GM21515 (cell line): ENCODE results near the gene RRP1.
"Not testable (repeated sequence)": the region's sequence is repeated elsewhere in the genome, so short reads cannot be mapped to it uniquely, and the experiment has no call there.

ENCODE experiments used
- ATAC-seq: cut with Tn5 transposase; IDR thresholded peaks from one replicate; pipeline ENCODE4 v1.9.1; 2021; ENCODE audit not compliant: unreplicated experiment

The RRP1 gene

DNA sequence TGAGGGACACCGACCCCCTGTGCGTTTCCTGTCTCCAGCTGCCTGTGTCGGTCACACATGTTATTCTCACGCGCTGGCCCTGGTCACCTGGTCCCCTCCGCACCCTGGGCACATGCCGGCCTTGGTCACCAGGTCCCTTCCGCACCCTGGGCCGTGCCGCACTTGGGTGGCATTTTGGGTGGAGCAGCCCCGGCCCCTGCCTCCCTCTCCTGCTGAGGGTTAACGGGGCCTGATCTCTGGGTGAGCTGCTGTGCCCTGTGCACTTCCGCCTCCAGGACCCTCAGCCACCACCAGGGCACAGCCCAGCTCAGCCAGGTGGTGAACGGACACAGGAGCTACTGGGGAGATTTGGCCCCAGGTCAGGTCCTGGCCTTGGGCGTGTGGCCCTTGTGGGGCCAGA is 26.6 kb downstream of the RRP1 start:
- ATAC-seq, result no peak

DNA sequence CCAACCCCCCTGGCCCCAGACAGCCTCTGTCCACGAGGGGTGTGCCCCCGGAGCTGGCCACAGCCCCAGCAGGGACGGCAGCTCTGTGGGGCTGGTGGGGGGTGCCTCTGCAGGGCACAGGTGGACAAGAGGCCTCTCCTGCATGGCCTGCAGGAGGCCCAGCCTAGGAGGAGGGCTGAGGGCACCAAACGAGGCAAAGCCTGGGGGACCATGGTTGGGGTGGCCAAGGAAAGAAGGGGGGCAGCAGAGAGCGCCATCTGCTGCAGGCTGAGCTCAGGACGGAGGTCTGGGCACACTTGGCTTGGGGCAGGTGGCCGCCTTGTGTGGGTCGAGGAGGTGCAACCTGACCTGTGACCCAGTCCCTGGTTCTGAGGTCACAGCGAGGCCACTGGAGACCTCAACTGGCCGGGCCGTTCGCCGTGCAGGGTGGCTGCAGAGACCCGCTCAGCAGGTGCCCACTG is 27.3 kb downstream of the RRP1 start:
- no peak for ATAC-seq

DNA sequence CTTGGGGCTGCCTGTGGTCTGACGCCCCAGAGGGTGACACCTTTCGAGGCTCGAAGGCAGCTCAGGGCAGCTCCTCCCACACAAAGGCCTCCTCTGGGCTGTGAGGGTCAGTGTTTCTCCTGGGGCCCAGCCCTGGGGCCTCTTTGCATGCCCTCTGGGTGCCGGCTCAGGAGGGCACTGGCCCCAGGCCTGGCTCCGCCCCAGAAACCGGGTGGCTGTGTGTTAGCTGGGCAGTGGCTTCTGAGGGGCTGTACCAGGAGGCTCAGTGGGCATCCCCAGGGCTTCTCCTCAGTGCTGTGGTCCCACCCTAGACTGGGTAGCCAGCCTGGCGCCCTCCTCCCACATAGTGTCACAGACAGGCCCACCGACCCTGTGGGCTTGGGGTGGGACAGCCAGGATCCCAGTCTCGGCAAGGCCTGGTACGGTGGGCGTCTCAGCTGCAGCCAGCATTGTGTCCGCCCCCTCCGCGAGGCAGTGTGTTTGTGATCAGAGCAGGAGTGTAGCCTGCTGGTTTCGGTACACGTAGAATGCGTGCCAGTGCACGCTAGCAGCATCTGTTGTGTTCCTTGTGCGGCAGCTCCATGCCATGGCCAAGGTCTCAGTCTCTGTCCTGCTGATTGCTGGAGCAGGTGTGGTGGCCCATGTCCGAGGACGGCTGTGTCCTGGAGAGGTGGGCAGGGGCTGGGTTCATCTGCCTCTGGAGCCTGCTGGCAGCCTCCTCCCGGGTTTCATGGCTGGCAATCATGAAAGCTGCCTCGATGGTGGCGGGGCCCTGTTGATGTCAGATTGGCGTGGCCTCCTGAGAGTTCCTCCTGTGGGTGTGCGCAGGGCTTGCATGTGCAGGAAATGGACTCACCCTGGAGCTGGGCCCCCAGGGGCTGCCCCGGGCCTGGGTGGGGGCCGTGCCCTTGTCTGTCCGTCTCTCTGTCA is 28.0 kb downstream of the RRP1 start:
- ATAC-seq, result no peak

DNA sequence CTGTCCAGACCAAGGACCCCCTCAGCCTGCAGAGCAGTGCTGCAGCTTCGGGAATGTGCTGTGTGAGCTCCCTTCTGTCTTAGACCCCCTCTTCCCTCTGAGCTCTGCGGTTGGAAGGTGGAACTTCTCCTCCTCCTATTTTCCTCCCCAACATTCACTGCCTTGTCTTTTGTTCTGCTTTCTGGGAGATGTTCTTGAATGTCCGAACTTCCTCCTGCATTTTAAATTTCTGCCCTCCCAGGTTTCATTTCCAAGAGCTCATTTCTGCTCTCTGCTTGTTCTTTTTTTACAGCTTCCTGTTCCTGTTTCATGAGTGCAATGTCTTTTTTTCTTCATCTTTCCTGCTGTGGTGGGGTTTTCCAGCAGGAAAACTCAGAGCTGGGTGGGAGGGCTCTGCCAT is 29.3 kb downstream of the RRP1 start:
- ATAC-seq, result no peak

DNA sequence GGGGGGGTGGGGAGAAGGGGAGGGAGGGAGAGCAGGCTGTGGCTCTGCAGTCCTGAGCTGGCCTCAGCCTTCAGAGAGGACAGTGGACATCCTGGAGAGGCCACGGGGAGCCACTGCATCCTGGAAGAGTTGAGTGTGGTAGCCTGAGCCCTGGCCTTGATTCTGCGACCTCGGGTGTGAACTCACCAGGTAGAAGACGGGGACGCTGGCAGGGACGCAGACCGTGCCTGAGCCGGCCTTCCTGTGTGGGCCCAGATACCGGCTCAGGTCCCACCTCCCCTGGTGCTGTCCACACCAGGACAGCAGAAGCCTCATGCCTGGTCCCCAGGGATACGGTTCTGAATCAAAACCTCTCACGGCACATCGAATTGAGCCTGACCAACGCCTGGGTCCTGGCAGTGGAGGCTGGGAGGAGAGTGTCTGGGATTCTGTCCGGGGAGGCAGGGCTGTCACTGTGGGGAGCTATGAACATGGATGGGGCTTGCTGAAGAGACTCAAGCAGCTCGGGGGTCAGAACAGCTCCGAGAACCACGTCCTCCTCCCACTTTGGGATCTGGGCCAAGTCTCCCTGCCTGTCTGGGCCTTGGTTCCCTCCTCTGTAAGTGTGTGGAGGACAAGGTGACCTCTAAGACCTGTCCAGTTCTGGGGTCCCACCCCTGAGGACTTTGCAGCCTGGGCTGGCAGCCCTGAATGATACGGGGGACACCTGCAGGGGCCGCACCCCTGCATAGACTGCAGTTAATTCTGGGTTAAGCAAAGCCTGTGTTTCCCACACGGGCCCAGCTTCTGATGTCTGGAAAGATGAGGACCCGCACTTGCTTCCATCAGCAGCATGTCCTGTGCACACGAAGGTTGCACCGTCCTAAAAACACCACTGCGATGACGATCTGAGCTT is 30.4 kb downstream of the RRP1 start:
- ATAC-seq, result no peak

DNA sequence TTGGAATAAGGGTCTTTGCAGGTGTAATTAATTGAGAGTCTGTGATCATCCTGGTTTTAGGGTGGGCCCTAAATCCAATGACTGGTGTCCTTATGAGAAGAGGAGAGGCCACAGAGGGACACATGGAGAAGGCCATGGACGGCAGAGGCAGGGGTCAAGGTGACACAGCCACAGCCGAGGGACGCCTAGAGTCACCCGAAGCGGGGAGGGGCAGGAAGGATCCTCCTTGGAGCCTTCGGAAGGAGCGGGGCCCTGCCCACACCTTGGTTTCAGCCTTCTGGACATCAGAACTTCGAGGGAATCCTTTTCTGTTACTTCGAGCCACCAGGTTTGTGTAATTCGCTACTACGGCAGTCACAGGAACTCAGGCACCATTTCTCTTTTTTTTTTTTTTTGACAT is 31.1 kb downstream of the RRP1 start:
- no peak for ATAC-seq

DNA sequence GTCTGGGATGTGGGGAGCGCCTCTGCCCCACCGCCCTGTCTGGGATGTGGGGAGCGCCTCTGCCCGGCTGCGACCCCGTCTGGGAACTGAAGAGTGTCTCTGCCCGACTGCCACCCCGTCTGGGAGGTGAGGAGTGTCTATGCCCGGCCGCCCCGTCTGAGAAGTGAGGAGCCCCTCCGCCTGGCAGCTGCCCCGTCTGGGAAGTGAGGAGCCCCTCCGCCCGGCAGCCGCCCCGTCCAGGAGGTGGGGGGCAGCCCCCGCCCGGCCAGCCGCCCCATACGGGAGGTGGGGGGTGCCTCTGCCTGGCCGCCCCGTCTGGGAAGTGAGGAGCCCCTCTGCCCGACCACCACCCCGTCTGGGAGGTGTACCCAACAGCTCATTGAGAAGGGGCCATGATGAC is 32.8 kb downstream of the RRP1 start:
- not testable (repeated sequence) for ATAC-seq

DNA sequence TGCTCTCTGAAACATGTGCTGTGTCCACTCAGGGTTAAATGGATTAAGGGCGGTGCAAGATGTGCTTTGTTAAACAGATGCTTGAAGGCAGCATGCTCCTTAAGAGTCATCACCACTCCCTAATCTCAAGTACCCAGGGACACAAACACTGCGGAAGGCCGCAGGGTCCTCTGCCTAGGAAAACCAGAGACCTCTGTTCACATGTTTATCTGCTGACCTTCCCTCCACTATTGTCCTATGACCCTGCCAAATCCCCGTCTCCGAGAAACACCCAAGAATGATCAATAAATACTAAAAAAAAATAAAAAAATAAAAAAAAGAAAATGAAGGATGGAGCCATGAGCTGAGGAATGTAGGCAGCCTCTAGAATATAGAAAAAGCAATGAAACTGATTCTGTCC is 33.4 kb downstream of the RRP1 start:
- ATAC-seq, result not testable (repeated sequence)

DNA sequence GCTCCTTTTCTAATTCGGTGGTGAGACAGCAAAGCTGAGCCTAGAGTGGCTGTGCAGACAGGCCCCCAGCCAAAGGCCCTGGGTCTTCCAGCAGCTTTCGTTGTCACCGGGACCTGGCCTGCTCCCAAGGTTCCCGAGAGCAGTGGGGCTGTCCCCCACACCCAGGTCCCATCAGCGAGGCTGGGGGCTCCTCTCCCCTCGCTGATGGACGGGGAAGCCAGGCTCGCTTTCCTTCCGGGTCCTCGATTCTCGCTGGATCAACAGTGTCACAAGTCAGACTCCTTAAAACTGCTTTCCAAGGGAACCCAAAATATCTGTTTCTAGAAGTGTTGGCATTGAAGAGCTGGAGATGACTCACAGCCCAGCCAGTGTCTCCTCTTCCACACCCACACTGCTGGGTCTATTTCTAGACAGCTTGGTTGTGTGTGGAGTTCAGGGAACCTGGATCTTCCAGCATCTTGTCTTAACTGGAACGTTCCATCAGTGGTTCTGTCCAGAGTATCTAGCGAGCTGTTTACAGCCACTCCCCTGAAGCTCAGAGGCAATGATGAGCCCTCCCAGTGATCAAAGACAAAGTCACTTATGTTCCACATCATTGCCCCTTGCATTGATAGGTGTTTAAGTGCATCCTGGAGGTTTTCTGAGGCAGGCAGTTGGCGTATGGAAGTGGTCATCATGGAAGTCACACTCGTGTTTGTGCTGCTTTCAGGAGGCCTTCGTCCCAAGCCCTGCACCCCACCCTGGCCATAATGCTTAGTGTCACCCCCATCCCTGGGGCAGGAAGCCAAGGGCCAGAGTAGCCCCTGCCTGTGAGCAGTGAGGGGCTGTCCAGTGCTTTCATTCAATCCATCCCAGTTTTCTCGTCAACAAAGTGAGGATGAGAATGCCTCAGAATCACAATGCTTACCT is 35.2 kb downstream of the RRP1 start:
- no peak for ATAC-seq

DNA sequence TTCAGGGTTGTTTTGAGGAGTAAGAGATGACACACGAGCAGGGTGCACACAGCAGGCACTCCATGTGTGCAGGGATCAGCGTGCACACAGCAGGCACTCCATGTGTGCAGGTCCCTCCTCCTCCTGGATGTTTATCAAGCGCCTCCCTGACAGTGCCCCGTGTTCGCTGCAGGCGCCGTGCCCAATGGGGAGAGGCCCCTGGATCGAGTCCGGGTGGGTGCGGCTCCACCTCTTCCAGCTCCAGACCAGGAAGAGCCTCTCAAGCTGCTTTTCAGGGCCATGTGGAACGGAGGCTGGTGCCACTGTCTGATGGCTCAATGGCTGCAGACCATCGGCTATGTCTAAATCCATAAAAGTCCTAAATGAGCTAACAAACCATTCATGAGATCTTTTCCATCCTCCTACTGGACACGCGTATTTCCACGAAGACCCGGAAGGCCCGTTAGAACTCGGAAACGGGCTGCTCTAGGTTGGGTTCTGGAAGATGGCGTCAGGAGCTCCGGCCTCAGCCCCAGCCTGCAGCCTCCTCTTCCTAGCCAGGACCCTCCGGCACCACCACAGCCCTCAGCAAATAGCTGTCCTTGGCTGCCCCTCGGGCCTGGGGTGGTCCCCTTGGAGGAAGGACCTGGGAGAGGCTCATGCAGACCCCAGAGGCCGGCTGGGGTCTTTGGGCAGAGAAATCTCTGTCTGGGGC is 36.0 kb downstream of the RRP1 start:
- ATAC-seq, result no peak

DNA sequence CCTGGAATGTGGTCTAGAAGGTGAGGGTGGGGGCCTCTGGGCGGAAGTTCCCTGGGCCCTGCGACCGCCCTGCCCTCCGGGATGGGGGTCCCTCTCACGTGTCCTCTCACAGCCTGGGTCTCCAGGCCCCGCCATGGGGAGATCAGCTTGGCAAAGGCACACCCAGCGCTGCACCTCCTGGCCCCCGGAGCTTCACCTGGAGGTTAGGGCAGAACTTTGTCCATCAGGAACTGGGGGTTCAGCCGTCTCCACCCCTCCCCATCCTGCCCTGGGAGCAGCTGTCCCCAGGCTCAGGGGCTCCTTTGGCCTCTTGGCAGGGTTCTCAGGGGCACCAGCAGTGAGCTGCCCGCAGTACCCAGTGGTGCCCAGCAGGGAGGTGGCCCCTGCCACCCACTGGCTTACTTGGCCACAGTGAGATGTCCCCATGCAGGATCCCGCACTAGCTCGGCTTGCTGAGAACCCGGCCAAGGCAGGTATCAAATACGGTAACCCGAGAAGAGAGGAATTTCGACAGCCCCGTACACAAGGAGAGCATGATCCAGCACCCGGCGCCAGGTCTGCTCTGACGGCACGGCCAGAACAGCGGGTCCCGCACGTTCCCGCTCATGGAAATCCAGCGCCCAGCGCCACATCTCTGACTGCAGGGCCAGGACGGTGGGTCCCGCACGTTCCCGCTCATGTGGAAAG is 36.7 kb downstream of the RRP1 start:
- no peak for ATAC-seq

DNA sequence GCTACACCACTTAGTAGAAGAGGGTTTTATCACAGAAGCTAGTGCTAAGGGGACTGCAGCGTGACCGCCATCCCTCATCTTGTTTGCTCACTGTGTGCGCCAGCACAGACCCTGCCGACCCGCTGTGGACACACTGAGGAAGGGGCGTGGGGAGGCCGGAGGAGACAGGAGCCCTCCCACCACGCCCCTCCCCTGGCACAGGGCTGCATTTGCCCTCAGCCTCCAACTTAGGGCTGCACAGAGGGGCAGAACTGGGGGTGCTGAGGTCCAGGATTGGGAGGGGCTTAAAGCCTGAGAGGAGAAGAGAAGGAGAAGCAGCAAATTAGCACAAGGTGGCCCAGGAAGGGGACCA is 37.2 kb downstream of the RRP1 start:
- no peak for ATAC-seq

DNA sequence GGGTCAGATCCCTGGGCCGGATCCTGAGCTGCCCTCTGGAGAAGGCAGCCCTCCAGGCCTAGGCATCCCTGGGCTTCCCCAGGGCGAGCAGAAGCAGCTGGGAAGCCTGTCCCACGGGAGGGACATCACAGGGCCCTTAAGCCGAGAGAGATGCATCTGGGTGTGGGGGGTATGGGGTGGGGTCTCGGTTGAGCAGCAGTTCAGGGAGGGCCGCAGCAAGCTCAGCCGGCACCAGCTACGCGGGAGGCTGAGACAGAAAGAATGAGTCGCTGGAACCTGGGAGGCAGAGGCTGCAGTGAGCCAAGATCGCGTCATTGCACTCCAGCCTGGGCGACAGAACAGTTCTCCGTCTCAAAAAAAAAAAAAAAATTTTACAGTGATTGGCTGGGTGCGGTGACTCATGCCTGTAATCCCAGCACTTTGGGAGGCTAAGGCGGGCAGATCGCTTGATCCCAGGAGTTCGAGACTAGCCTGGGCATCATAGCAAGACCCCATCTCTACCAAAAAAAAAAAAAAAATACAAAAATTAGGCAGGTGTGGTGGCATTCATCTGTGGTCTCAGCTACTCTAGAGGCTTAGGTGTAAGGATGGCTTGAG is 37.7 kb downstream of the RRP1 start:
- no peak for ATAC-seq

DNA sequence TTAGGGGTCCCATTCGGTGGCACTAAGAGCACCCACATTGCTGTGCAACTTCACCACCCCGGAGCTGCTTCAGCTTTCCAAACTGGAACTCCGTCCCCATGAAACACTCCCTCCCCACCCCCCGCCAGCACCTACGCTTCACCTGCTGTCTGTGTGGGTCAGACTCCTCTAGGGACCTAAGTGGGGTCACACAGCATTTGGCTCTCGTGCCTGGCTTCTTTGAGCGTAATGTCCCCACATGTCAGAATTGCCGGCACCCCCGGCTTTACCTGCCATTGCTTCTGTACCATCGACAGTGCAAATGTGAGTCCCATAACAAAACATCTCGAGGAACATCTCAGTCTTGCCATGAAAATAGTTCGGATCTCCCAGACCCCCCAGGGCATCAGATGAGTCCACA is 39.8 kb downstream of the RRP1 start:
- ATAC-seq, result no peak

DNA sequence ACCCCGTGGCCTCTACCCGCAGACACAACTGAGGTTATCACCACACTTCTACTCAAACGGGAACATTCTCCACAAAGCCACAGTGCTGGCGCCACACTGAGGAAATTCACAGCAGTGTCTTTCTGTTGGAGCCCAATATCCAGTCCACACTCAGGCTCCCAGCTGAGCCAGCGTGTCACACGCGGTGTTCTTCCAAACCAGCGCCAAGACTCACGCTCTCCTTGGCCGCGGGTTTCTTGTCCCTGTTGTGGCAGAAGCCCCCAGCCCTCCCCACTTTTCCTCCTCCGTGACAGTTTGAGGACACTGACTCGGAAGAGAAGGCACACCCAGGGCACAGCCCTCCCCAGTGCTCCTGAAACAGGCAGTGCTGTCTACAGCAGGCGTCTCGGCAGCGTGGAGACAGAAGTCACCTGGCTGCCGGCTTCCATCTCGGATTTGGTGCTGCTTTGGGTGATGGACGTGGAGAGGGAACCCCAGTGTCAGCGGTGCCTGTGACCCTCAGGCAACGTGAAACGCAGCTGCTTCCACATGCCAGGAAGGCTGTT is 40.3 kb downstream of the RRP1 start:
- ATAC-seq, result no peak

DNA sequence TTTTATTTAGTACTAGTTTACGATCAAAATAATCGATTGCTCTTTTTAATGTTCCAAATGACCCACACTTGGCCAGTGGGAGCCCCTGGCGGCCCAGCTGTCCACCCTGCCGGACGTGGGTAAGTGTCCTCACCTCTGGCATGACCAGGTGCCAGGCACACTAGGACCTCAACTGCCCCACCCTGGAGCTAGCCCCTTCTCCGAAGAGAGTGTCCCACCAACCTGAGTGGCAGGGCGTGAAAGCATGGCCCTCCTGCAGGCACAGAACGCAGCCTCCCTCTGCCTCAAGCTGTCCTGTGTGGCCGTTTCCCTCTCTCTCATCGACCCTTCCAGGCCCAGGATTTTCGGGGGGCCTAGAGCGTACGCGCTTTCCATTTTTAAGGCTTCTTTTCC is 42.8 kb downstream of the RRP1 start:
- ATAC-seq, result no peak

DNA sequence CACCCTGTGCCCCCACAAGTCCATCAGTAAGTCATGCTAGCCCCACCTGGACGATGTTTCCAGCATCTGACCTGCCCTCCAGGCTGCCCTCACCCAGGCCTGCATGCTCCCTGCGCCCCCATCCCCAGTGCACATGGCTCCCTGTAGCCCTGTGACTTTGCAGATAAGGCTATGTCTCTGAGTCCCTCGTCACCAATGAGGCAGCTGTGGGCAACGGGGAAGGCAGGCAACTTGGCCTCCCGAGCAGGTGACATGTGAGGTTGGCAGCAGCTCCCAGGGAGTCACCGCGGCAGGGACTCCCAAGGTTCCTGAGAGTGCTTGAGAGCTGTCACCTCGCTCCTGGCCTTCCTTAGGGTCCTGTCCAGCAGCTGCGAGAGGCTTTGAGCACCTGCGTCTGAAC is 43.3 kb downstream of the RRP1 start:
- no peak for ATAC-seq

DNA sequence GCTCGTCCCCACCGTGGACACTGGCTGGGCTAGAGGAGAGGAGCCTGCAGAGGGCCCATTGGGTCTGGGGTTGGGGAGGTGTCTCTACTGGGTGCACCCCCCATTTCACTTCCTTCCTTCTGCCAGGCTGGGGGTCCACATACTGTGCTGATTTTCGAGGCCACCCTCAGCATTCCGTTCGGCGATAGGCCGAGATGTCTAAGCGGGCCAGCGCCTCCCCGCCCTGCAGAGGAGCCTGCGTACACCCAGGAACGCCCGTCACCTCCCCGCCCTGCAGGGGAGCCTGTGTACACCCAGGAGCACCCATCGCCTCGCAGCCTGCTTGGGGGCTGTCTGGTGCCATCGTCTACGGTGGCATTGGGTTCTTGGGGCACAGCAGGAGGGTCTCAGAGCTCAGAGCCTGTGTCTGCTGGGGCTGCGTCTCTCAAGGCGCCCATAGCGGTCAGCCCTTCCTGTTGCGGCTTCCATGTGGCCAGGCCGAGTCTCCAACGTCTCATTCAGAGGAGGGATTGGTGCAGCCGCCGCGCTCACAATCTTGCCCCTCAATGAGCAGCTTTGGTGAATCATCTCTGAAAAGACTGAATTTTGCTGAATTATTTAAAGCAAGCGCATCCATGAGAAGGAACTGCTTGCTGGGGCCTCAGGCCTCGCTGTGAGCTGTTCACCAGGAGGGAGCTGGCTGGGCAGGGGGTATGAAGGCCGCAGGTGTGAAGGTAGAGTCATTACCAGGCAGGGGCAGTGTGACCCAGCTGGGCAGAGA is 44.9 kb downstream of the RRP1 start:
- no peak for ATAC-seq
